Measurements from ENCODE around the gene CXCL1. TPM values are rescaled to one million over a fixed set of nuclear protein-coding genes. Genes with fewer than 3 reads are reported as not detected.

The CXCL1 gene
- not detected for total RNA-seq

GRCh38 chr4:73869130-73870055 is at the start of gene CXCL1:
Gene CXCL1 (plus strand): TSS chr4:73869393. CDS start chr4:73869471, 78 bp downstream.
- Mint-ChIP-seq H3K4me1 (peaks cover 5% of the 10 kb centered on the region), H3K9me3 (no peaks in the 10 kb centered on the region), H3K4me3 (peak within 1 kb of the TSS; percentile 32), H3K27me3 (peaks cover 28% of the 10 kb centered on the region), H3K27ac (no peak within 1 kb of the TSS), H3K36me3 (no peaks in the 10 kb centered on the region)
- DNase-seq: no peak

- Mint-ChIP-seq H3K27me3 (no peaks in the 10 kb centered on the region), H3K9me3 (no peaks in the 10 kb centered on the region), H3K4me3 (no peak overlapping the region), H3K36me3 (no peaks in the 10 kb centered on the region), H3K27ac (no peak overlapping the region), H3K4me1 (no peaks in the 10 kb centered on the region)
- DNase-seq: no peak
These were observed 47.9 kb upstream of the CXCL1 start for GRCh38 chr4:73821325-73821724.

- Mint-ChIP-seq H3K4me3 (no peak overlapping the region), H3K36me3 (no peaks in the 10 kb centered on the region), H3K27me3 (no peaks in the 10 kb centered on the region), H3K4me1 (no peaks in the 10 kb centered on the region), H3K27ac (no peak overlapping the region), H3K9me3 (no peaks in the 10 kb centered on the region)
- no peak for DNase-seq
These were observed 46.8 kb upstream of the CXCL1 start for GRCh38 chr4:73822389-73822788.

GRCh38 chr4:73822812-73823504 is 46.2 kb upstream of the CXCL1 start:
- Mint-ChIP-seq H3K4me1 (no peaks in the 10 kb centered on the region), H3K9me3 (peaks cover 2% of the 10 kb centered on the region), H3K4me3 (no peak overlapping the region), H3K27me3 (no peaks in the 10 kb centered on the region), H3K27ac (no peak overlapping the region), H3K36me3 (no peaks in the 10 kb centered on the region)
- DNase-seq: no peak

- no peaks in the 10 kb centered on the region for H3K36me3 Mint-ChIP-seq
- peaks cover 2% of the 10 kb centered on the region for H3K9me3 Mint-ChIP-seq
- no peak overlapping the region for H3K4me3 Mint-ChIP-seq
- H3K27me3 Mint-ChIP-seq: no peaks in the 10 kb centered on the region
- no peak overlapping the region for H3K27ac Mint-ChIP-seq
- no peak for DNase-seq
- H3K4me1 Mint-ChIP-seq: no peaks in the 10 kb centered on the region
These were observed 45.4 kb upstream of the CXCL1 start for GRCh38 chr4:73823760-73824159.

- Mint-ChIP-seq H3K27me3 (no peaks in the 10 kb centered on the region), H3K36me3 (no peaks in the 10 kb centered on the region), H3K27ac (no peak overlapping the region), H3K4me3 (no peak overlapping the region), H3K9me3 (peaks cover 2% of the 10 kb centered on the region), H3K4me1 (no peaks in the 10 kb centered on the region)
- DNase-seq: no peak
These were observed 40.2 kb upstream of the CXCL1 start for GRCh38 chr4:73828956-73829355.

- no peak for DNase-seq
- Mint-ChIP-seq H3K27ac (no peak overlapping the region), H3K4me3 (no peak overlapping the region), H3K27me3 (peaks cover 4% of the 10 kb centered on the region), H3K4me1 (no peaks in the 10 kb centered on the region), H3K36me3 (no peaks in the 10 kb centered on the region), H3K9me3 (peaks cover 2% of the 10 kb centered on the region)
These were observed 37.6 kb upstream of the CXCL1 start for GRCh38 chr4:73831569-73831968.

GRCh38 chr4:73832651-73833237 is 36.4 kb upstream of the CXCL1 start:
- Mint-ChIP-seq H3K36me3 (no peaks in the 10 kb centered on the region), H3K27ac (no peak overlapping the region), H3K27me3 (peaks cover 15% of the 10 kb centered on the region), H3K4me1 (no peaks in the 10 kb centered on the region), H3K4me3 (no peak overlapping the region), H3K9me3 (peaks cover 2% of the 10 kb centered on the region)
- DNase-seq: no peak

- H3K27ac Mint-ChIP-seq: no peak within 1 kb of the TSS
- no peak for DNase-seq
- no peaks in the 10 kb centered on the region for H3K36me3 Mint-ChIP-seq
- H3K9me3 Mint-ChIP-seq: no peaks in the 10 kb centered on the region
- H3K27me3 Mint-ChIP-seq: peaks cover 36% of the 10 kb centered on the region
- H3K4me1 Mint-ChIP-seq: no peaks in the 10 kb centered on the region
- no peak within 1 kb of the TSS for H3K4me3 Mint-ChIP-seq
These were observed 32.6 kb upstream of the CXCL1 start, which contains the start of gene CXCL6 for GRCh38 chr4:73836373-73837279. Gene CXCL6 (plus strand): TSS chr4:73836678. CDS start chr4:73836751, 73 bp downstream.

- no peaks in the 10 kb centered on the region for H3K36me3 Mint-ChIP-seq
These were observed 30.1 kb upstream of the CXCL1 start for GRCh38 chr4:73839071-73839470.

GRCh38 chr4:73839715-73840114 is 29.5 kb upstream of the CXCL1 start:
- H3K27ac Mint-ChIP-seq: no peak overlapping the region
- H3K36me3 Mint-ChIP-seq: no peaks in the 10 kb centered on the region
- peaks cover 36% of the 10 kb centered on the region for H3K27me3 Mint-ChIP-seq

More at GRCh38 chr4:73839071-73839470, 30.1 kb upstream of the CXCL1 start:
- Mint-ChIP-seq H3K9me3 (no peaks in the 10 kb centered on the region), H3K4me3 (no peak overlapping the region), H3K27me3 (peaks cover 36% of the 10 kb centered on the region), H3K27ac (no peak overlapping the region), H3K4me1 (no peaks in the 10 kb centered on the region)
- no peak for DNase-seq

GRCh38 chr4:73841243-73841925 is 27.8 kb upstream of the CXCL1 start:
- Mint-ChIP-seq H3K4me1 (no peaks in the 10 kb centered on the region), H3K27me3 (peaks cover 34% of the 10 kb centered on the region), H3K27ac (no peak overlapping the region), H3K36me3 (no peaks in the 10 kb centered on the region), H3K9me3 (no peaks in the 10 kb centered on the region), H3K4me3 (no peak overlapping the region)
- no peak for DNase-seq

More at GRCh38 chr4:73839715-73840114, 29.5 kb upstream of the CXCL1 start:
- H3K9me3 Mint-ChIP-seq: no peaks in the 10 kb centered on the region
- no peak overlapping the region for H3K4me3 Mint-ChIP-seq
- no peak for DNase-seq
- no peaks in the 10 kb centered on the region for H3K4me1 Mint-ChIP-seq

- no peaks in the 10 kb centered on the region for H3K36me3 Mint-ChIP-seq
- H3K4me3 Mint-ChIP-seq: no peak overlapping the region
- peaks cover 21% of the 10 kb centered on the region for H3K27me3 Mint-ChIP-seq
- H3K9me3 Mint-ChIP-seq: no peaks in the 10 kb centered on the region
- H3K4me1 Mint-ChIP-seq: no peaks in the 10 kb centered on the region
- no peak for DNase-seq
- no peak overlapping the region for H3K27ac Mint-ChIP-seq
These were observed 26.5 kb upstream of the CXCL1 start for GRCh38 chr4:73842696-73843095.

- Mint-ChIP-seq H3K9me3 (no peaks in the 10 kb centered on the region), H3K36me3 (no peaks in the 10 kb centered on the region), H3K27ac (no peak overlapping the region), H3K27me3 (peaks cover 18% of the 10 kb centered on the region), H3K4me3 (no peak overlapping the region), H3K4me1 (no peaks in the 10 kb centered on the region)
- no peak for DNase-seq
These were observed 25.8 kb upstream of the CXCL1 start for GRCh38 chr4:73843369-73843768.
